Mesothelial cell of epicardium (in vitro differentiated cells): Measurements from ENCODE around the gene VPREB1. TPM values are rescaled to one million over a fixed set of nuclear protein-coding genes. Genes with fewer than 3 reads are reported as not detected.

ENCODE experiments used
- DNase-seq, 2 experiments: peaks; one replicate each; pipeline ENCODE4 v3.0.0; 2021; ENCODE audit warnings: low spot score in 2 of 2; ENCODE audit not compliant: unreplicated experiment in 2 of 2
- H3K27ac Mint-ChIP-seq: 2 replicates; pipeline ENCODE4 v1.8.0; 2021; ENCODE audit warnings: mixed read lengths
- H3K27me3 Mint-ChIP-seq: 2 replicates; pipeline ENCODE4 v1.8.0; 2021; ENCODE audit warnings: low read depth, mixed read lengths
- H3K36me3 Mint-ChIP-seq: 2 replicates; pipeline ENCODE4 v1.8.0; 2021; ENCODE audit warnings: mixed read lengths
- H3K4me1 Mint-ChIP-seq: 2 replicates; pipeline ENCODE4 v1.8.0; 2021; ENCODE audit warnings: mixed read lengths
- H3K4me3 Mint-ChIP-seq: 2 replicates; pipeline ENCODE4 v1.8.0; 2021; ENCODE audit warnings: mild to moderate bottlenecking, moderate library complexity, mixed read lengths
- H3K9me3 Mint-ChIP-seq: 2 replicates; pipeline ENCODE4 v1.8.0; 2021; ENCODE audit warnings: mixed read lengths
- total RNA-seq: library from RNA; stranded (reverse); gene quantifications from 3 replicates; pipeline ENCODE4 v1.2.1, GENCODE V29; 2021
- TF ChIP-seq, protein P1 (sequence below): fragments of 200-600 bp; sonication (generic); IDR thresholded peaks from one replicate; pipeline ENCODE4 v1.5.0; 2021; ENCODE audit warnings: antibody characterized with exemption; ENCODE audit not compliant: unreplicated experiment

Gene VPREB1, protein sequence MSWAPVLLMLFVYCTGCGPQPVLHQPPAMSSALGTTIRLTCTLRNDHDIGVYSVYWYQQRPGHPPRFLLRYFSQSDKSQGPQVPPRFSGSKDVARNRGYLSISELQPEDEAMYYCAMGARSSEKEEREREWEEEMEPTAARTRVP
- total RNA-seq: not detected in 3 replicates

DNA sequence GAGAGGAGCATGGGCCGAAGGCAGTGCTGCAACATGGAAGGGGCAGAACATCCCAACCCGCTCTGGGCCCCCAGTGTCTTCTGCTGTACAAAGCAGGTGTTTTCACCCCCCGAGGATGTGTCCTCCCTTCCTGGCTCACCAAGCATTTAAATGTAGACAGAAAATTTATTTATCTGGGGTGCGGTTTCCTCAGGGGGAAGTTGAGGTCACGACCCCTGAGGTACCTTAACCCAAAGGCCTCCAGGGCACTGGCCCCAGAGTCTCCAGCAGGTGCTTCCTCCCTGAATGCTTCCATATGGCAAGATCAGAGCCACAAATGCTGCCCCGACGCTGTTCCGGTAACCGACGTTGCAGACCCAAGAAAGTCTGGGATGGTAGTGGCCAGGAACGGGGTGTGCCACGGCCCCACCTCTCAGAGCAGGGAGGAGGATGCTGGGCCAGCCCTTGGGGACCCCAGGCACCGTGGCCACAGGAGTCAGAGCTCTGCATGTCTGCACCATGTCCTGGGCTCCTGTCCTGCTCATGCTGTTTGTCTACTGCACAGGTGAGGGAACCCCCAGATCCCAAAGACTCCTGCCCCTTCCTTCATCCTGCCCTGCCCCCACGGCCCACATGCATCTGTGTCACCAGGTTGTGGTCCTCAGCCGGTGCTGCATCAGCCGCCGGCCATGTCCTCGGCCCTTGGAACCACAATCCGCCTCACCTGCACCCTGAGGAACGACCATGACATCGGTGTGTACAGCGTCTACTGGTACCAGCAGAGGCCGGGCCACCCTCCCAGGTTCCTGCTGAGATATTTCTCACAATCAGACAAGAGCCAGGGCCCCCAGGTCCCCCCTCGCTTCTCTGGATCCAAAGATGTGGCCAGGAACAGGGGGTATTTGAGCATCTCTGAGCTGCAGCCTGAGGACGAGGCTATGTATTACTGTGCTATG lies at the start of gene VPREB1:
VPREB1 (plus strand) TSS at position 471 of the 935 bp plus-strand sequence; CDS start at position 499, 28 bp downstream.
- no peak within 1 kb of the TSS for H3K27ac Mint-ChIP-seq
- no peaks in the 10 kb centered on the region for H3K9me3 Mint-ChIP-seq
- TF ChIP-seq, protein P1, sequence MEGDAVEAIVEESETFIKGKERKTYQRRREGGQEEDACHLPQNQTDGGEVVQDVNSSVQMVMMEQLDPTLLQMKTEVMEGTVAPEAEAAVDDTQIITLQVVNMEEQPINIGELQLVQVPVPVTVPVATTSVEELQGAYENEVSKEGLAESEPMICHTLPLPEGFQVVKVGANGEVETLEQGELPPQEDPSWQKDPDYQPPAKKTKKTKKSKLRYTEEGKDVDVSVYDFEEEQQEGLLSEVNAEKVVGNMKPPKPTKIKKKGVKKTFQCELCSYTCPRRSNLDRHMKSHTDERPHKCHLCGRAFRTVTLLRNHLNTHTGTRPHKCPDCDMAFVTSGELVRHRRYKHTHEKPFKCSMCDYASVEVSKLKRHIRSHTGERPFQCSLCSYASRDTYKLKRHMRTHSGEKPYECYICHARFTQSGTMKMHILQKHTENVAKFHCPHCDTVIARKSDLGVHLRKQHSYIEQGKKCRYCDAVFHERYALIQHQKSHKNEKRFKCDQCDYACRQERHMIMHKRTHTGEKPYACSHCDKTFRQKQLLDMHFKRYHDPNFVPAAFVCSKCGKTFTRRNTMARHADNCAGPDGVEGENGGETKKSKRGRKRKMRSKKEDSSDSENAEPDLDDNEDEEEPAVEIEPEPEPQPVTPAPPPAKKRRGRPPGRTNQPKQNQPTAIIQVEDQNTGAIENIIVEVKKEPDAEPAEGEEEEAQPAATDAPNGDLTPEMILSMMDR: no peak
- no peaks in the 10 kb centered on the region for H3K36me3 Mint-ChIP-seq
- H3K27me3 Mint-ChIP-seq: peaks cover 94% of the 10 kb centered on the region
- no peaks in the 10 kb centered on the region for H3K4me1 Mint-ChIP-seq
- no peak for DNase-seq
- no peak within 1 kb of the TSS for H3K4me3 Mint-ChIP-seq

DNA sequence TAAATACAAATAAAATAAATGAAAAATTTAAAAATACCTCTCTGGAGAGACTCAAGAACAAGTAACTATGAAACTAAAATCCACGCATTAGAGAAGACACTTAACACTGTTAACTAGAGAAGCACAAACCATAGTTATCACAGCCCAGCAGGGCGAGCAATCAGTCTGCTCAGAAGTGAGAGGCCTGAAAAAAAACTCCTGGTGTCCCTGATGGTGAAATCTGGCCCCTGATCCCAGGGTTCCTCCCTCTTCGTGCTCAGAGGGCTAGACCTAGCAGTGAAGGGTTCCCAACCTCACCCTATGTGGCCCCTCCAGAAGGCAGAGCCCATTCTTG lies 49.7 kb upstream of the VPREB1 start:
- H3K4me3 Mint-ChIP-seq: no peak overlapping the region
- no peak overlapping the region for H3K27ac Mint-ChIP-seq
- H3K9me3 Mint-ChIP-seq: peaks cover 5% of the 10 kb centered on the region
- DNase-seq: no peak
- no peaks in the 10 kb centered on the region for H3K4me1 Mint-ChIP-seq
- H3K36me3 Mint-ChIP-seq: no peaks in the 10 kb centered on the region
- TF ChIP-seq, protein P1: no peak
- H3K27me3 Mint-ChIP-seq: peaks cover 76% of the 10 kb centered on the region

DNA sequence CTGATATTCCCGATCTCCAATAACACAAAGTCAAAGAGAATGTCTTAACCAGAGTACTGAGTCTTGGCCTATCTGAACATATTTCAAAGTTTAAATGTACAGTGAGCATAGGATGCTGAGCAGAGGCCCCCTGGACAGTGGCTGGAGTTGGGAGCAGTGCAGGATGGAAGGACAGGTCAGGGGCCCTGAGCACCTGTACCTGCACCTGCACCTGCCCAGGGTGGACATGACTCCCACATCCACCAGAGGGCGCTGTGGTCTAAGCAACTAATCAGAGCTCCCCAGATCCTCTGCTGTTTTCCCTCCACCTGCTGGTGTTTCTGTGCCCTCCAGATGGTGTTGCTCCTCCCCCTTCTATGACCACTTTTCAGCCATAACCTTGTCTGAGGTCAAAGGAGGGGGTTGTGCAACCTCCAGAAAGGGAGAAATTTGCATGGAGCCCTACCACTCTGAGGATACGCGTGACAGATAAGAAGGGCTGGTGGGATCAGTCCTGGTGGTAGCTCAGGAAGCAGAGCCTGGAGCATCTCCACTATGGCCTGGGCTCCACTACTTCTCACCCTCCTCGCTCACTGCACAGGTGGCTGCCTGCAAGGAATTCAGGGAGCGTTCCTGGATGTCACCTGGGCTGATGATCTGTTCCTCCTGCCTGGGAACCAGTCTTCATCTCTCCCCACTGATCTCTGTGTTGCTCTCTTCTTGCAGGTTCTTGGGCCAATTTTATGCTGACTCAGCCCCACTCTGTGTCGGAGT lies 49.1 kb upstream of the VPREB1 start:
- TF ChIP-seq, protein P1: peak; percentile 90
- H3K27me3 Mint-ChIP-seq: peaks cover 76% of the 10 kb centered on the region
- H3K36me3 Mint-ChIP-seq: no peaks in the 10 kb centered on the region
- no peaks in the 10 kb centered on the region for H3K4me1 Mint-ChIP-seq
- peak; percentile 71 to 84 for DNase-seq
- no peaks in the 10 kb centered on the region for H3K9me3 Mint-ChIP-seq
- no peak overlapping the region for H3K4me3 Mint-ChIP-seq
- H3K27ac Mint-ChIP-seq: no peak overlapping the region

DNA sequence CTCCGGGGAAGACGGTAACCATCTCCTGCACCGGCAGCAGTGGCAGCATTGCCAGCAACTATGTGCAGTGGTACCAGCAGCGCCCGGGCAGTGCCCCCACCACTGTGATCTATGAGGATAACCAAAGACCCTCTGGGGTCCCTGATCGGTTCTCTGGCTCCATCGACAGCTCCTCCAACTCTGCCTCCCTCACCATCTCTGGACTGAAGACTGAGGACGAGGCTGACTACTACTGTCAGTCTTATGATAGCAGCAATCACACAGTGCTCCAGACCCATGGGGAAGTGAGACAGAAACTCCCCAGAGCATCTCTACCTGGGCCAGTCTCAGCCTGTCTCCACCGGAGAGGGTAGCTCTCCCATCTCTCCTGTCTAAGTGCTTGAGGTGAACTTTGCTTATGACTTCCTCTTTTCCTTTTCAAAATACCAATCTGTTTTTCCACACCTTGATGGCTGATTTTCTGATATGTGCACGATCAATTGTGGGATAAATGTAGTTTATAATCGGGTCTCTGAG lies 48.5 kb upstream of the VPREB1 start:
- DNase-seq: no peak
- TF ChIP-seq, protein P1: no peak
- H3K27ac Mint-ChIP-seq: no peak overlapping the region
- no peaks in the 10 kb centered on the region for H3K36me3 Mint-ChIP-seq
- no peak overlapping the region for H3K4me3 Mint-ChIP-seq
- H3K4me1 Mint-ChIP-seq: no peaks in the 10 kb centered on the region
- H3K27me3 Mint-ChIP-seq: peaks cover 76% of the 10 kb centered on the region
- no peaks in the 10 kb centered on the region for H3K9me3 Mint-ChIP-seq

DNA sequence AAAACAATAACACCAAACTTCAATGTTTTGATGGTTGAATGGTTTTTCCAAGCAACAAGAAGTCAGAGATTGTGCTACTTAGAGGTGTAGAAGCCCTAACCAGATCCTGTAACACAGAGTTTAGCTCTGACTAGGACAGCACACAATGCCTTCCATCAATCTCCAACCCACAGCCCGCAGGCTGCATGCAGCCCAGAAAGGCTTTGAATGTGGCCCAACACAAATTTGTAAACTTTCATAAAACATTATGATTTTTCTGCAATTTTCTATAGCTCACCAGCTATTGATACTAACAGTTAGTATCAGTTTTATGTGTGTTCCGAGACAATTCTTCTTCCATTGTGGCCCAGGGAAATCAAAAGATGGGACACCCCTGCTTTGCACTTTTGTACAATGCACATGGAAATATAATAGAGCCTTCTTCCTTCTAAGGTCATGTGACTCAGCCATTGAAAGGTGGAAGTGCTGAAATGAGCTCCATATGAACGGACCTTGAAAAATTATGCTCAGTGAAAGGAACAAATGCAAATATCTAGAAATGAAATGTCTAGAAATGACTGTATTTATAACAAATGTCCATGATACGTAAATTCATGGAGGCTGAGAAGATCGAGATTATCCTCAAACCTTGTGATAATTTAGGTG lies 47.6 kb upstream of the VPREB1 start:
- Mint-ChIP-seq H3K27ac (no peak overlapping the region), H3K36me3 (no peaks in the 10 kb centered on the region), H3K9me3 (no peaks in the 10 kb centered on the region), H3K4me1 (no peaks in the 10 kb centered on the region), H3K27me3 (peaks cover 76% of the 10 kb centered on the region), H3K4me3 (no peak overlapping the region)
- TF ChIP-seq, protein P1: no peak
- no peak for DNase-seq
